T47D (cell line): Measurements from ENCODE around the gene DNMT3A.

ENCODE experiments used
- DNase-seq, 2 experiments: peaks; one replicate each; pipeline versions ENCODE4 v3.0.0 to v3.0.0-alpha.2; 2011 to 2012; ENCODE audit warnings: low read depth in 1 of 2, low spot score in 1 of 2
- JUND ChIP-seq: IDR thresholded peaks from 2 replicates; pipeline ENCODE4 v1.6.1; 2012; ENCODE audit warnings: low read depth
- in situ Hi-C: cut with HindIII; loops from 2 replicates; pipeline ENCODE4 v1.10.0; 2016; ENCODE audit warnings: low sequenced_read_pairs, low pct_unique_long_range_greater_than_20kb

DNMT3A gene

DNA sequence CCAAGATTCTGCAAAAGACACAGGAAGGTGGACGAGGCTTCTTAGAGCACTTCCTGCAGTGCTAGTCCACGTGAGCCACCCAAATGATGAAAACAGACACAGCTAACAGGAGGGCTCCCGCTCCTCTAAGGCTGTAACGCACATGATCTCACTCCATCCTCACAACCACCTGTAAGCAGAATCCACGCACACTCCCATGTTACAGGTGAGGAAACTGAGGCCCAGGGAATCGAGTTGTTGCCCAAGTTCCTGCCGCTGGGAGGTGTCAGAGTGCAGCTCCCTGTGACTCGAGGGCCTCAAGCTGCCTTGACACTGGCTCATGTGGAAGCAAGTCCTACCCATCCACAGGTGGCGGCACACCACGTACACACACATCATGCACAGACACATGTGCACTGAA is 4.4 kb downstream of the DNMT3A start:
- no peak for TF ChIP-seq JUND
- DNase-seq = no peak
- in situ Hi-C loops = no loop called here

DNA sequence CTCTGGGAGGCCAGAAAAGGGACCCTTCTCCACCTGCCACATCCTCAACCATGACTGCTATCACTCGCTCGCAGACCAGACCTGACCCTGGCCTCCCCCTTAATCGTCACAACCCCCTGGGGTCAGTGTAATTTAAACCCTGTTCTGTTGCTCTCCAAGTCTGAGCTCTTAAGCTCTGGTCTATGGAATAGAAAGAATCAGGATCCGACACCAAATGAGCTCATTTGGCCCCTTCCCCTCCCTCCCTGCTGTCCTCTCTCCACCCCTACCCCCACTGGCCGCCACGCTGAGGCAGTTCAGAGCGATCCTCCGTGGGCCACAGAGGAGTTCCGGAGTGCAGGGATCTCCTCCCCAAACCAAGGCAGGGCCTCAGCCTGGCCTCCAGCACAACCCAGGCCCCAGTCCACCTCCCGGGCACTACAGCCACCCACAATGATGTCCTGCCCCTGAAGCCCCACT is 5.3 kb downstream of the DNMT3A start:
- in situ Hi-C loops = no loop called here
- TF ChIP-seq JUND = no peak
- DNase-seq = no peak

DNA sequence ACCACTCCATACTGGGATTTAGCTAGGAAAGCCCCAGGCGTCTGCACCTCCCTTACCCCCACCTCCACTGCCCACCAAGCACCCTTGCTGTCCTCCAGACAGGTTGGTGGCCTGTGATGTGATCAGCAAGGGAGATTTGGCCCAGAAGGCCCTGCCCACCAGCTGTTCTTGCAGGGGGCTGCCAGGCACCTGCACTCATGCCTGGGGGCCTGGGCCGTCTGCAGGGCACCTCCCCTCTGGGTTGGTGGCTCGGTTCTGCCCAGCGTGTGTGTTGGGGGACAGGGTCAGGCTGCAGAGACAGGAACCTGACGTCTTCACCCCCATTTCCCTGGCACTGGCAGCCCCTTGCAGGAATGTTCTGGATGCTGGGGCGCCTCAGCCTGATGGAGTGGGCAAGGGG is 5.8 kb downstream of the DNMT3A start:
- TF ChIP-seq JUND = no peak
- DNase-seq = no peak
- in situ Hi-C loops = no loop called here

DNA sequence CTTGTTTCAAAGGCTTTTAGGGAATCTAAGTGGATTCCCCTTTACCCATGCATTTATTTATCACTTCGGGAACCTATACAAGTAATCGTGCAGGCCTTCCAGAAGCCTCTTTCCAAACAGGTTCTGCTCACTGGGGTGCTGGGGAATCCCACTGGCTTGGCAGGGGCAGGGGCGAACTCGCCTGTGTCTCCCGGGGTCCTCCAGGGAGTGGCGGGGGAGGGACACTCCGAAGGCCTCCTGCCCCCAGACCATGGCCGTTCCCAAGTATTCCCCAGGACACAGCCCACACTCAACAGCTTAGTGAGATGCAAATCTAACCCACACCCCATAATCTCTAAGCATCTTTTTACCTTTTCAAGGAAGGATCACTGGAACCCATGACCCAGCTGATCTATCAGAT is 6.5 kb downstream of the DNMT3A start:
- no peak for DNase-seq
- TF ChIP-seq JUND = no peak
- in situ Hi-C loops = no loop called here

DNA sequence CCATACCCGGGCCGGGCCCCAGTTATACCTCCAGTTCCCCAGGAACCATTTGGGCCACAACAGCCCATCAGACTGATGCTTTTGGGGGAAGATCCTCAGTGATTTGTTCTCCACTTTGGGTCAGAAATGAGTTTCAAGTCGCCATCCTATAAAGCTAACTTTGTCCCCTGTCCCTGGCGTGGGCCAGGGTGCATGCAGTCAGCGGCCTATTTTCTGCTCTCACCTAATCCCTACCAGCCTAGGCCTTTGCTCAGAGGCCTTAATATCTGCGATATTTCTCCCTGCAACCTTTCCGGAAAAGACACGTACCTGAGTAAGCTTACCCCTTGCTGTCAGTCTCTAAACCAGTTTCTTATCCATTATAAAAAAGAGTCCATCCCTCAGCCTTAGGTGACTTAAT is 7.2 kb downstream of the DNMT3A start:
- TF ChIP-seq JUND = no peak
- in situ Hi-C loops = no loop called here
- DNase-seq = no peak

DNA sequence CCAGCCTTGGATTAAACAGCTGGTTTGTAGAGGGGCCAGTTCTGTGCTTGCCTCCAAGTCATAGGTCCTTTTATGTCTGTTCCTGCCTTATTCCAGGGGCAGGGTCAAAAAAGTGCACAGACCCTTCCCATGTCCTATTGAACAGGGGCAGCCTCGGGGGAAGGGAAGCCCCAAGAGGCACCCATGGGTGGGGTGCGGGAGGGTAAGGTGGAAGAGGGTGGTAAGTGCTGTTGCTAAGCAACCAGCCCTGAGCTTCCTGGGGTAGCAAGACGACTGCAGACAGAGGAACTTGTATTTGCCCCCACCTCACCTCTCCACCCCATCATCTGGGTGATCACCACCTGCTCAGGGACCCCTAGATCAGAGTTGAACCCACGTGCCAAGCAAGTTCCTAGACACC is 7.7 kb downstream of the DNMT3A start:
- DNase-seq = no peak
- in situ Hi-C loops = no loop called here
- TF ChIP-seq JUND = no peak

DNA sequence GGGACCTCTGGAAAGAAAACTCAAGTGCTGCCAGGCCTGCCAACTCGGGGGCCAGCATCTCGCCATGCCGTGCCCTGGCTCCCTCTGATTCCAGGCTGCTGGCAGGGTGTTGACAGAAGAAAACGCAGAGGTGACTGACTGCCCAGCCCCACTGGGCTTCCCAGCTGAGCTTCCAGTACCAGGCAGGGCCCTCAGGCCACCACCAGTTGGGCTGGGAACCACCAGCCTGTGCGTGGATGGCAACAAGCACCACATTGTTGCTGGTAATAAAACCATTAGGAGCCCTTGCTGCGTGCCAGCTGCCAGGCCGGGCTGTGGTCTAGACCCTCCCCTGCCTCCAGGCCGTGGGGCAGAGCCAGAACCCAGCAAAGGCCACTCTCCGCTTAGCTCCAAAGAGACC is 9.2 kb downstream of the DNMT3A start:
- no peak for TF ChIP-seq JUND
- in situ Hi-C loops = no loop called here

DNA sequence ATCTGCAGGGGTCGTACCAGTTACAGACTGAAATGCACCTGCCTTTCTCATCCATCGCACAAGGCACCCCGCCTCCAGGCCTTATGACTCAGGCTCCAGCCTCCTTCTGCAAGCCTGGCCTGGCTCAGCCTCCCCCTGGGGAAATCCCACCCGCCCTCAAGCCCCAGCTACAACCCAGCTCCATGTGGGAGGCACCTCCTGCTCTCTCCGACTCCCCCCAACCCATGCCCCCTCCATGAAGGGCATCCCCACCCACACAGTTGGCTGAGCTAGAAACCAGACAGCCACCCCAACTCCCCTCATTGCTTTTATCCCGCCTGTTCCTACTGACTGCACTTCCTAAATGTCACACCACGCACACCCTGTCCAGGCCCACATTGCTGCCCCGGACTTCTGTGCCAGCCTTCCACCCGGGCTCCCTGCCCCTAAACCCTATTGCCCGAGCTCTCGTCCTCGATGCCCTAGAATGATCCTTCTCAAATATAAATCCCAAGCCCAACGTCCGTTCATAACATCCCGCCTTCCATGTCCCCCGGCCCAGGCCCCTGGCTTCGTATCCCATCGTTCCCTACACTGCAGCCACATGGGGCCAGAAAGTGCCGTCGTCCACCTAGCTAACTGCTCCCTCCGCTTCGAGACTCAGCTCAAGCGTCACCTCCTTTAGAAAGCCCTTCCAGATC is 9.9 kb downstream of the DNMT3A start:
- TF ChIP-seq JUND = no peak
- in situ Hi-C loops = no loop called here
- no peak for DNase-seq

More for the DNA sequence above, 9.2 kb downstream of the DNMT3A start:
- DNase-seq = no peak

DNA sequence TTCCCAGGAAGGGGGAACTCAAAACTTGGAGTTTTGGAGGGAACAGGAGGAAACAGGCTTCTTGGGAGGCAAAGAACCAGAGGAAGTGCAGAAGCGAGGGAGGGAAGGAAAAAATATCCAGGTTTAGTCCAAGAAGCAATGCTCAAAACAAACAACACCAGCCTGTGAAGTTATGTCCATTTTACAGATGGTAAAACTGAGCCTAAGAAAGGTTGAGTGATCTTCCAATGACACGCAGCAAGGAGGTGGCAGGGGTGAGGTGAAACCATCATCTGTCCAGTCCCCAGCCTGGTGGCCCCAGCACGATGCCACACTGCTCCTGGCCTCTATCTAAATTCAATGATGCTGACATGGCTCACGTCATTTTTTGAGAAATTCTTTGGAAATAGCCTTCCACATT is 10.8 kb downstream of the DNMT3A start:
- no peak for TF ChIP-seq JUND
- in situ Hi-C loops = no loop called here
- no peak for DNase-seq

DNA sequence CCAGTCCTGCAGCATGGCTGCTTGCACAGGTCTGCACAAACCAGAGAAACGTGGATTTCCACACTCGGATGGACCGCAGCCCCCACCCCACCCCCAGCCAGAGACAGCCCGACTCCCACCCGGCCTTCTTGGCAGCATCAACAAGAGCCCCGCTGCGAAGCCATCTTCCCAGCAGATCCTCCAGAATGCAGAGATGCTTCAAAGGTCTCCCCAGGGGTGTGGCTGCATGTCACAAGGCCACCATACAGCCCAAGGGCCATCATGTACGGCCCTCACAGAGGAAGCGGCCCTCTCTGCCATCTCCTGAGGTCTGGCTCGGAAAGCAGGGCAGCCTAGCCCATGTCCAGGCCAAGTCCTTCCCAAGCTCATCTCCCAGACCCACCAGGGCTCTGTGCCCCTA is 11.5 kb downstream of the DNMT3A start:
- TF ChIP-seq JUND = no peak
- DNase-seq = no peak
- in situ Hi-C loops = no loop called here

DNA sequence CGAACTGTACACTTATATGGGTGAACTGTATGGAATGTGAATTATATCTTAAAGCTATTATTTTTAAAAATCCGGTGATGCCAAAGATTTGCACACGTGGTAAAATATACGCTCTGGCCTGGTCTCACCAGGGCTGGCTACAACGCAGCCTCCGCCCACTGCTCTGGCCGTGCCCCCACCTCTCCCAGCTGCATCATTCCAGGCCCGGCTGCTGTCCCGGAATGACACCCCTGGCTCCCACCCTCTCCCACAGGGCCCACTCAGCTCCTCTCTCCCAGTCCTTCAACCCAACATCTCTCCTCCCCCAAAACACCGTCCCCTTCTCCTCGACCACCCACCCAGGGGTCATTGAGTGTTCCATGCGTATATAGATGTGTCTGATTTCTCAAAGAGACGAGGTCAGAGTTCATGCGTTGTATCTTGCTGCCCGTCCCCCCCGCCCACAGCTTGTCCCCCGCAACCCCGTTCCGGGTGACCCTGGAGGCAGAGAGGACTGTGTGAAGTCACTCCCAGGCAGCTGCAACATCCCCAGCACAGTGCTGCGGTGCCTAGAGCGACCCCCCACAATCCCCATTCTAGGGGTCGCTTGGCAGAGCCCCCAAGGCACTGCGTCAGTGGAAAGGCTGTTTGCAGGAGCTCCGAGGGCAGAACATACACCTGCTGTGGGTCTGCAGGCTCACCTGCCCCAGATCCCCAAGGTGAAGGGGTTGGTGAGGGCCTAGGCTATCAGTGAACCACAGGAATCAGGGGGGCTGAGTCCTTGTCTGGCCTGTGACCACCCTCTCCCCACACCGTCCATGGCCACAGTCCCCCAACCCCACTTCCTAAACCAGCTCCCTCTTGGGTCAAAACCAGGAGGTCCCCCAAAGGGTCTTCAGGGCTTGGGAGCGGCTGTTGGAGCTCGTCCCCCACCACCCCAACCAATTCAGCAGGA is 13.3 kb downstream of the DNMT3A start:
- TF ChIP-seq JUND = no peak
- in situ Hi-C loops = no loop called here
- no peak for DNase-seq

DNA sequence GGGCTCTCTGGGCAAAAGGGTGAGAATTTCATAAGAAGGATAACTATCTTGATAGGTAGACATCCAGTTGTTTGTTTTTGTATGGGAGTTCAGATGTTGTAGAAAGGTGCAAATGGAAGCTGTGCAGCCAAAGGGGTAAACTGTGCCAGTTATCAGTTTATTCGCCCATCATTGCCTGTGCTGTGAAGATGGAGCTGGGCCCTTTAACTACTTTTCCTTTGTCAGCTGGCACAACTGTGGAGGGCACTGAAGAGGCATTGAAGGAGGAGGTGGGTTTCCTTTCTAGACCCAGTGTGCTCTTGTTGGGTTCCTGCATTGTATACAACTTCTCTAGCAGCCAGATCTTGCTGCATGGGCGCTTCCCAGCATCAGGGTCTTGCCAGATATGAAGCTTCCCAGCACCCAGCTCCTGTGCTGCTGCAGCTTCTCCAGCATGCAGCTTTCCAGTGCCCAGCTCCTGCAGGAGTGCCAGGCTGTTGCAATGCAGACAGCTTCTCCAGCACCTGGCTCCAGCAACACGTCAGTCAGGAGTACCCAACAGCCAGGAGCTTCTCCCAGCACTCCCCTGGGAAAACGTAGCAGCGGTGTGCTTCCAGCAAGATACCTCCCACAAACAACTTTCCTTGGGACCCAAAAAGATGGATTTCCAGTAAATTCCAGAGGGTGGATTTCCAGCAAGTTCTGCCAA is 15.3 kb downstream of the DNMT3A start:
- no peak for TF ChIP-seq JUND
- in situ Hi-C loops = no loop called here
- DNase-seq = no peak

DNA sequence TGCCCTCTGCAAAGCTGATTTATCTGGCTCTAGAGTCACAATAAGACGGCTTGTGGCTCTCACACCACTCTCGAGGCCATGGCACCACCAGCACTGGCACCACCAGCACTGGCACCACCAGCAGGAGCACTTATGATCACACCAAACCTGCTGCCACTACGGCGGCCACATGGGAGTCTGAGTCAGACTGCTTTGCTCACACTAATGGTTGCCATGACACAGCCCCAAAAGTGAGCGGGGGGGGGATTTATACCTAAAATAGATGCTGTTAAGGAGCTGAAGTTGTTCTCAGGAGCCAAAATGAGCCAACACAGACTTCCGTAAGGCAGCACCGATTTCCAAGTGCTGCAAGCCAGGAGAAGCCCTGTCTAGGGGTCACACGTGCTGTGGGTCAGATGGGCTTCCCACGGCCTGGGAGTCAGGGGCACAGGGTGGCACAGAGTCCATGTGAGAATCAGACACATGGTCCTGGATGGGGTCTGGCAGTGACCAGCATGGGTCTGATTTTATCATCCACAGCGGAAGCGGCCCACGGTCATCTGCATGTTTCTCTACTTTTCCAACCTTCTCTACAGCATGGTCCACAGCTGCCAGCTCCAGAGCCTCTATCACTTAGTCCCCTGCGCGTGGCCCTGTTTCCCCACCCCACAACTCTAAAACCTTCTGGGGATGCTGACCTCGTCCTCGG is 16.7 kb downstream of the DNMT3A start:
- no peak for DNase-seq
- no peak for TF ChIP-seq JUND
- in situ Hi-C loops = no loop called here
